ENCODE data around the gene CDK6.

GRCh38 chr7:92691578-92691977 is 144.8 kb downstream of the CDK6 start:
- TF ChIP-seq CTCF (conservative IDR thresholded peaks at IDR 0.05; ENCODE audit: low read depth, low read length) (peak; percentile 81), EZH2 (IDR thresholded peaks at IDR 0.05; ENCODE audit: low read length, unreplicated experiment) (no peak), EZH2phosphoT487 (IDR thresholded peaks at IDR 0.05; ENCODE audit: borderline replicate concordance, low read length) (no peak)
